Myocyte (in vitro differentiated cells): ENCODE measurements around the gene MESP2. TPM values are rescaled to one million over a fixed set of nuclear protein-coding genes. Genes with fewer than 3 reads are reported as not detected.

ENCODE experiments used
- DNase-seq: peaks from one replicate; pipeline ENCODE4 v3.0.0-alpha.2; 2012; ENCODE audit warnings: low read depth
- total RNA-seq: library from RNA; depleted of rRNA; stranded (reverse); fragments of >200 nt; gene quantifications from 2 replicates; pipeline ENCODE4 v1.2.3, GENCODE V29; 2014

Gene MESP2
- total RNA-seq, 1 donor from 2014 or later = 0.24 TPM

GRCh38 chr15:89799011-89799911 lies 23.1 kb downstream of the MESP2 start:
- peak; percentile 93 for DNase-seq

GRCh38 chr15:89799918-89800498 lies 23.9 kb downstream of the MESP2 start:
- DNase-seq = no peak

GRCh38 chr15:89801471-89802195 lies 25.5 kb downstream of the MESP2 start:
- DNase-seq = no peak

- DNase-seq = no peak
Measured at GRCh38 chr15:89802231-89802928, 26.2 kb downstream of the MESP2 start.

GRCh38 chr15:89802986-89803824 lies 27.1 kb downstream of the MESP2 start:
- no peak for DNase-seq

GRCh38 chr15:89803941-89804800 lies 28.0 kb downstream of the MESP2 start:
- DNase-seq = no peak

- no peak for DNase-seq
Measured at GRCh38 chr15:89805241-89806209, 29.4 kb downstream of the MESP2 start.

- no peak for DNase-seq
Measured at GRCh38 chr15:89806210-89806558, 30.1 kb downstream of the MESP2 start.

- no peak for DNase-seq
Measured at GRCh38 chr15:89806559-89807550, 30.7 kb downstream of the MESP2 start.

GRCh38 chr15:89807689-89808088 lies 31.6 kb downstream of the MESP2 start:
- no peak for DNase-seq

GRCh38 chr15:89808160-89808870 lies 32.2 kb downstream of the MESP2 start:
- no peak for DNase-seq

- DNase-seq = no peak
Measured at GRCh38 chr15:89809093-89809786, 33.1 kb downstream of the MESP2 start.

- DNase-seq = no peak
Measured at GRCh38 chr15:89809787-89810148, 33.6 kb downstream of the MESP2 start.

GRCh38 chr15:89810837-89811236 lies 34.7 kb downstream of the MESP2 start:
- DNase-seq = no peak

GRCh38 chr15:89812011-89812846 lies 36.1 kb downstream of the MESP2 start:
- peak; percentile 21 for DNase-seq
